ENCODE measurements around the gene LRRC32. TPM values are rescaled to one million over a fixed set of nuclear protein-coding genes. Genes with fewer than 3 reads are reported as not detected.

LRRC32 gene
- total and polyA plus RNA-seq, 8 donors: 14.0 to 270 (median 23.9) TPM

Other genes with a start within 250 kb of the LRRC32 start
- 100 to 1,000 TPM in 1 of 5 donors, 10 to 100 TPM in 4; 10.1 to 185 (median 32.2) TPM for gene EMSY, start 225.7 kb downstream of the LRRC32 start, total RNA-seq
- gene EMSY, start 225.7 kb downstream of the LRRC32 start, polyA plus RNA-seq: 1 to 10 TPM; 3.7 to 5.0 (median 4.2) TPM
- gene TSKU, start 112.6 kb upstream of the LRRC32 start, total RNA-seq: 100 to 1,000 TPM in 1 of 5 donors, 10 to 100 TPM in 4; 11.1 to 114 (median 20.4) TPM
- gene TSKU, start 112.6 kb upstream of the LRRC32 start, polyA plus RNA-seq: 10 to 100 TPM; 18.6 to 20.9 (median 18.9) TPM
- 10 to 100 TPM in 3 of 5 donors, 1 to 10 TPM in 2; 4.7 to 25.9 (median 20.4) TPM for gene ACER3, start 190.2 kb upstream of the LRRC32 start, total RNA-seq
- 1 to 10 TPM; 2.1 to 7.9 (median 3.0) TPM for gene ACER3, start 190.2 kb upstream of the LRRC32 start, polyA plus RNA-seq

Data from stomach (tissue), 8 donors.